Urinary bladder (tissue), 4 donors: Measurements from ENCODE around the gene NIT1. TPM values are rescaled to one million over a fixed set of nuclear protein-coding genes. Genes with fewer than 3 reads are reported as not detected.
A peak's percentile ranks its signal among the peaks of the same experiment; 100 is the strongest.

Source experiments
- DNase-seq: peaks from one replicate; pipeline ENCODE4 v3.0.0-alpha.2; 2015; ENCODE audit errors: extremely low spot score
- H3K27ac ChIP-seq: one replicate; pipeline ENCODE4 v1.5.1; 2013; ENCODE audit warnings: low read depth, mild to moderate bottlenecking, moderate library complexity
- H3K36me3 ChIP-seq: one replicate; pipeline ENCODE4 v1.6.1; 2013; ENCODE audit warnings: mild to moderate bottlenecking, moderate library complexity; ENCODE audit not compliant: insufficient read depth
- H3K4me1 ChIP-seq: one replicate; pipeline ENCODE4 v1.6.1; 2013; ENCODE audit warnings: mild to moderate bottlenecking, moderate library complexity; ENCODE audit not compliant: insufficient read depth
- H3K4me3 ChIP-seq: one replicate; pipeline ENCODE4 v1.5.1; 2013; ENCODE audit warnings: low read depth, low read length
- WGBS: extraction: QIAGEN DNeasy Blood & Tissue Kit; methylation state at CpG from one replicate; pipeline ENCODE4 v1.1.7; 2013; 5-methylcytosine and 5-hydroxymethylcytosine counted together
- polyA plus RNA-seq: library from polyadenylated mRNA; stranded (reverse); fragments of 200-250 nt; gene quantifications from one replicate; pipeline ENCODE4 v1.2.3, GENCODE V29; 2013
- total RNA-seq: library from RNA; depleted of rRNA; stranded (reverse); fragments of >200 nt; gene quantifications from one replicate; pipeline ENCODE4 v1.2.3, GENCODE V29; 2014
- donor health status: healthy with polysubstance abuse.
- donor health status: healthy.

The NIT1 gene
- total RNA-seq (18.9 TPM), polyA plus RNA-seq (49.5 TPM)

DNA sequence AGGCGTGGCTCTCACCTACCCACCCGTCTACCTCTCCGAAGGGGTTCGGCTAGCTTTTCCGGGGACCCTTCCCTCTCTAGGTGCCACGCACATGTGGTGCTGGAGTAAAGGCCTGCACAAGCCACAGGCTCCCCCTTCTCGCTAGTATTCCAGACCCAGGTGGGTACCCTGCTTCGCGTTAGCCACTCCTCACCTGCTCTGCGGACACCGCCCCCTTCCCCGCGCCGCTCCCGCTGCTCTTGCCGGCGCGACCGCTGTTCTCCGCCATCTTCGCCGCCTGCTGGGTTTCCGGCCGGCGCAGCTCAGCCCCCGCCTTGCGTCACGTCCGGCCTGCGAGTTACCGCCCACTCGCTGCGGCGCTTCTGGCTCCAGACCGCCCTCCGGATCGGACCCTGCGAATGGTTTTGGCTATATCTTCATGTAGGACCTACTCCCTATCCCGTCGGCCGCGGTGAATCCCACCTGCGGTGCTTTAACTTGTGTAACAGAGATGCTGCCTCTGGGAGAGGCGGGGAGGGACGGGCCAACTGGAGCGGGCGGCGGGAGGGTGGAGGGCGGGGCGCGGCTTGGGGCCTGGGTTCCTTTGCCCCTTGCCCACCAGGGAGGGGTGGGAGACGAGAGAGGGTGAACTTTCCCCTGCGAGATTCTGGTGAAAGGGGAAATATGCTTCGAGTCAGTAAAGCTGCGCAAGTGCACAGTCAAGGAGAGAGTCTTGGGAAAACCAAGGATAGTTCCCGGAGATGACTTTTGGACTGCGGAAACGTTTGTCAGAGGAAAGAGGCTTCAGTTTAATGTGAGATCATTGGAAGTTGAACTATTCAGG lies at the start of gene NIT1, which contains the start of gene PFDN2:
Gene NIT1 (plus strand): TSS at position 347 of the 823 bp plus-strand sequence. CDS start 72 bp downstream, at position 419.
Gene PFDN2 (minus strand): TSS at position 279 of the 823 bp plus-strand sequence. CDS start 11 bp downstream, at position 268.
- no peak for DNase-seq
- H3K36me3 ChIP-seq: peaks cover 1% of the 10 kb centered on the region
- H3K27ac ChIP-seq: peak within 1 kb of the TSS; percentile 91
- peak within 1 kb of the TSS; percentile 64 for H3K4me3 ChIP-seq
- under 1% methylated on average over 58 of the region's 58 CpGs for WGBS
- peaks cover 3% of the 10 kb centered on the region for H3K4me1 ChIP-seq

- H3K36me3 ChIP-seq: no peaks in the 10 kb centered on the region
- DNase-seq: no peak
- H3K4me3 ChIP-seq: peak overlapping the region; percentile 32
- peak overlapping the region; percentile 11 for H3K27ac ChIP-seq
- H3K4me1 ChIP-seq: no peaks in the 10 kb centered on the region
- WGBS: 69% methylated on average over 10 of the region's 10 CpGs
These were observed 49.3 kb upstream of the NIT1 start for GRCh38 chr1:161068306-161069234.

- Histone ChIP-seq H3K4me3 (peak overlapping the region; percentile 32), H3K4me1 (no peaks in the 10 kb centered on the region), H3K27ac (no peak overlapping the region), H3K36me3 (no peaks in the 10 kb centered on the region)
- WGBS: 75% methylated on average over 9 of the region's 9 CpGs
- DNase-seq: no peak
These were observed 48.7 kb upstream of the NIT1 start for GRCh38 chr1:161069241-161069640.

- DNase-seq: no peak
- Histone ChIP-seq H3K4me3 (peak within 1 kb of the TSS; percentile 32), H3K36me3 (no peaks in the 10 kb centered on the region), H3K27ac (no peak within 1 kb of the TSS), H3K4me1 (no peaks in the 10 kb centered on the region)
- 71% methylated on average over 9 of the region's 9 CpGs for WGBS
These were observed 48.1 kb upstream of the NIT1 start, which contains the start of gene ARHGAP30 for GRCh38 chr1:161069731-161070270. TSS of gene ARHGAP30 (minus strand) at chr1:161069891. CDS start at chr1:161069624, 267 bp downstream.

DNA sequence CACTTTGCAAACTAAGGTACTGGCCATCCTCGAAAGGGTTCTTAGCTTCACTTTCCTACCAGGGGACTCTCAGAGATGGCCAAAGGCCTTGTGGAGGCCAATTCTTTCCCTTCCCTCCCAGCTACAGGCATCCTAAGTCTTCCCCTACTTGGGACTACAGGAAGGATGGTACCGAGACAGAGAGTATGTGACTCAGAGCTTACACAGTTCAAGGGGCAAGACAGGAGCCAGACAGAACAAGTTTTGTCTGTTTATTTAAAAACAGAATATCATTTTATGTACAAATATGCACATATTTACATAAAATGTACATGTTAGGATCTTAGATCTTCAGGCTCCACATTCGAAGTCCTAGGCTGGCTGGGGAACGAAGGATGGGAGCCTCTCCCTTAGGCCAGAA lies 47.1 kb upstream of the NIT1 start:
- Histone ChIP-seq H3K27ac (no peak overlapping the region), H3K4me3 (no peak overlapping the region), H3K4me1 (no peaks in the 10 kb centered on the region), H3K36me3 (no peaks in the 10 kb centered on the region)
- no peak for DNase-seq
- 86% methylated on average over 4 of the region's 4 CpGs for WGBS

- H3K27ac ChIP-seq: no peak overlapping the region
- no peaks in the 10 kb centered on the region for H3K36me3 ChIP-seq
- WGBS: 74% methylated on average over 9 of the region's 9 CpGs
- no peak overlapping the region for H3K4me3 ChIP-seq
- no peak for DNase-seq
- H3K4me1 ChIP-seq: no peaks in the 10 kb centered on the region
These were observed 46.0 kb upstream of the NIT1 start for GRCh38 chr1:161071886-161072371.

- no peaks in the 10 kb centered on the region for H3K4me1 ChIP-seq
- 92% methylated on average over 19 of the region's 19 CpGs for WGBS
- no peak for DNase-seq
- no peaks in the 10 kb centered on the region for H3K36me3 ChIP-seq
- no peak overlapping the region for H3K4me3 ChIP-seq
- no peak overlapping the region for H3K27ac ChIP-seq
These were observed 45.0 kb upstream of the NIT1 start for GRCh38 chr1:161072751-161073449.

- 71% methylated on average over 7 of the region's 7 CpGs for WGBS
These were observed 44.3 kb upstream of the NIT1 start for GRCh38 chr1:161073474-161074121.

DNA sequence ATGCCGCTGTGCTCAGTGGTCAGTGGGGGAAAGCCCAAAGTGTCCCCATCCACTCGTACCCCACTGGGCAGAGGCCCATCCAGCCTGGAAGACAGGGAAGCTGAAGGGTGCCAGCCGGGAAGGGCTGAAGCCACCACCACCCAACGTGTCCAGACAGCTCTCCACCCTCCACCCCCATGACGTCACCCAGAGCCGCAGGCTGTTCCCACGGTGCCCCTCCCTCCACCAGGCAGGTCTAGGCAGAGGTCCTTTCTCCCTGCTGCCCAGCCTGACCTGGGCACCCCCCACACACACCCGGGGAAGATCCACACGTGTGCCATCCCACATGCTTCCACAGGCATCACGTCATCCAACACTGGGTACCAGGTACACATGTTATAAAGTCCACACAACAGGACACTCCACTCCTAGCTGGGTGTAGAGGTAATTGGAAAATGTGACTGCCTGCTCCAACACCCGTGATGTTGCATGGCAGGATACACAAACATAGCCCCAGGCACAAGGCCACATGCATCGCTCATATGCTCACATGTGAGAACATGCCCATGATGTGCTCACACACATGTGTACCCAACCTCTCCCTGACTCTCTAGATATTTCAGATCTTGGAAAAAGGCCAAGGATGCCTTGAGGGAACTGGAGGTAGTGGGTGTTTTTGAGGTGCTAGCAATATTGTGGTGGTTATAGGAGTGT lies 43.1 kb upstream of the NIT1 start:
- Histone ChIP-seq H3K4me1 (no peaks in the 10 kb centered on the region), H3K36me3 (no peaks in the 10 kb centered on the region), H3K27ac (peak overlapping the region; percentile 13), H3K4me3 (no peak overlapping the region)
- 75% methylated on average over 12 of the region's 12 CpGs for WGBS
- no peak for DNase-seq

More at GRCh38 chr1:161073474-161074121, 44.3 kb upstream of the NIT1 start:
- no peak overlapping the region for H3K4me3 ChIP-seq
- no peak for DNase-seq
- H3K27ac ChIP-seq: no peak overlapping the region
- H3K36me3 ChIP-seq: no peaks in the 10 kb centered on the region
- no peaks in the 10 kb centered on the region for H3K4me1 ChIP-seq

- no peak overlapping the region for H3K27ac ChIP-seq
- no peaks in the 10 kb centered on the region for H3K4me1 ChIP-seq
- DNase-seq: no peak
- no peaks in the 10 kb centered on the region for H3K36me3 ChIP-seq
- no peak overlapping the region for H3K4me3 ChIP-seq
These were observed 41.5 kb upstream of the NIT1 start for GRCh38 chr1:161076410-161076809.

DNA sequence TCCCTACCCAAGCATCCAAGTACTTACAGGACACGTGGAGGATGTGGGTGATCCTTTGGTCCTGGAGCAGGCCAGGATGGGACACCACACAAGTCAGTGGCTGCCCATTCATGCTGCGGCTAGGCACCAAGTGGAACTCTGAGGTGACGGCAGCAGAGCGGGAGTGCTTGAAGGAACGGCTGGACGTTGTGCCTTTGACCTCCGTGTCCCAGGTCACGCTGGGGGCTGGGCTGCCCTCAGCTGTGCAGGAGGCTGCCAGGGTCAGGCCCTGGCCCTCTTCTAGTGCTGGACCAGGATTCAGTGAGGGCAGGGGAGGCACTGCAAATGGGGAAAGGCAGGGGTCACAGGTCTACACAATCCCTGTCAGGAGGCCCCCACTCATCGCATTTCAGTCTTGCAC lies 40.5 kb upstream of the NIT1 start:
- Histone ChIP-seq H3K4me1 (no peaks in the 10 kb centered on the region), H3K27ac (no peak overlapping the region), H3K4me3 (no peak overlapping the region), H3K36me3 (no peaks in the 10 kb centered on the region)
- DNase-seq: no peak
- WGBS: 72% methylated on average over 9 of the region's 9 CpGs
